Right ventricle myocardium superior (tissue), 1 donor: Measurements from ENCODE around the gene PPP1R9A. TPM values are rescaled to one million over a fixed set of nuclear protein-coding genes. Genes with fewer than 3 reads are reported as not detected.

Experiments used
- ATAC-seq: fragments of 200-7000 bp; cut with Tn5 transposase; one replicate; pipeline ENCODE4 v1.9.1; 2020; ENCODE audit warnings: mild to moderate bottlenecking; ENCODE audit not compliant: poor library complexity
- DNase-seq: peaks from one replicate; pipeline ENCODE4 v3.0.0-alpha.2; 2020
- intact Hi-C: fragments of 100-400 bp; cut with DNase I; formaldehyde crosslinking; loops from one replicate; pipeline ENCODE4 v1.11.2; 2022
- total RNA-seq: library from RNA; stranded (reverse); fragmentation: NEBNext Ultra II Directional; extraction: Animal tissue kit (Norgen Biotek cat#: 25700); gene quantifications from one replicate; pipeline ENCODE4 v1.2.1, GENCODE V29; 2021
- donor health status: DM: no; HTN: yes; CAD: no; lungs with severe emphysema.

The PPP1R9A gene
- total RNA-seq, 1 donor from 2014 or later, result 22.6 TPM

GRCh38 chr7:95213809-95214492 lies 306.6 kb downstream of the PPP1R9A start:
- peak; percentile 97 for ATAC-seq
- peak; percentile 88 for DNase-seq
- intact Hi-C loops, result no loop called here

GRCh38 chr7:95219721-95220120 lies 312.3 kb downstream of the PPP1R9A start:
- intact Hi-C loops, result no loop called here
- ATAC-seq (no peak), DNase-seq (no peak)

- no peak for DNase-seq
- intact Hi-C loops, result no loop called here
- ATAC-seq, result no peak
These were observed 312.9 kb downstream of the PPP1R9A start for GRCh38 chr7:95220328-95220727.

DNA sequence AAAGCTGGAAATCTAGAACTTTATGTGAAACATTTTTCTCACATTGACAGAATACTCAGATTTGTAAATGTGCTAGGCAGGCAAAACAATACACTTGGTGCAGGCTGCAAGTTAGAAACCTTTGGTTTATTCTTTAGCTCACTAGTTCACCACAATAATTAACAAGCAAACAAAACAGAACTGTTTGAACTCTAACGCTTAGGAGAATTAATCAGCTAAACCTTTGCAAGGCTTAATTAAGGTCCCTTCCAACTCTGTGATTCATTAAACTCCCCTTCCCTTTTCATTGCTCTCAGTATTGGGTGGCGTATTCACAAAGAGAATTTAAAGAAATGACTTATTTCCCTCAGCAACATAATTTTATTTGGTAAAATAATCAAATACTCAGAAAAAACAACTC lies 317.9 kb downstream of the PPP1R9A start:
- ATAC-seq (no peak), DNase-seq (no peak)
- intact Hi-C loops, result no loop called here

- intact Hi-C loops, result no loop called here
- DNase-seq (no peak), ATAC-seq (no peak)
These were observed 321.9 kb downstream of the PPP1R9A start for GRCh38 chr7:95229301-95229700.

DNA sequence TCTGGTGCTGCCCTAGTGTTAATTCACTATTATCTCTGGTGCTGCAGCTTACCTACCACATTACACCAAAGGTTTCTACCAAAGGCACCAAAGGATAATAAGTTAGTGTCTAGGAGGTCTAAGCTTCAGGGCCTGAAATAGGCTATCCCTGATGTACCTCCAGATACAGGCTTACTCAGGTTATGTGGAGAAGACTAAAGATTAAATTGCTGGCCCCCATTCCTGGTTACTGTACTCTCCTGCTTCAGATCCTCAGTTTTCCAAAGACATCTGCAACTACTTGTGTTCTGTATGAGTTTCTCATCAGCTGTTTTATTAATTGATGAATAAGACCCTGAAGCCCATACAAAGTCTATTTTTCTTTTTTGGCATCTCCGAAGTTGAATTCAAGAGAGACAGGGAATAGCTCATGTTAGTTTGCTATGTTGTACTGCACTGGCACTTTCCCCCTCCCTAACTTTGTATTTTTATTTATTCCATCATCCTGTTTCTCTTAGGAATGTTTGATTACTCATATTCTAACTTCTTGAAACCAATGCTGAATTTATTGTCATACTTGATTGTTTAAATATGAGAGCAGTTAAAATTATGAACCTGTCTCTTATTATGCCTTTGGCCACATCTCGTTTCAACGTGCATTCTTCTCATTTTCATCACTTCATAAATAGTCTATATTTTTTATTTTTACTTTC lies 331.0 kb downstream of the PPP1R9A start:
- intact Hi-C loops, result no loop called here
- ATAC-seq (no peak), DNase-seq (no peak)

DNA sequence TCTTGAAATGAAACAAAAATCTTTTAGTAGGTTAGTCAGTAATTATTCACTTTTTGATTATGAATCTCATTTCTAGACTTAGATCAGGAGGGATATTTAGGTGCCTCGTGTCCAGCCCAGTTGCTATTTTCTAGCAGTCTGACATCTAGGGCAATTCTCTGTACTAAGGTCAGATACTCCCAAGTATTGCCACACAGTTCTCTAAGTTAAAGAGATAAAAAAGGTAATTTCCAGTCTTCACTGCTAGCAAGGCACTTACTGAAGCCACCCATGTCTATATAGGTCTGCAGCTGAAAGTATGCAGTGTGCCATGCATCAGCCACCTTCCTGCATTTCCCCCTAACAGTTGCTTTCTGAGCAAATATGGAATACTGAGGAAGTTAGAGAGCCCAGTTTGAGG lies 333.5 kb downstream of the PPP1R9A start:
- intact Hi-C loops, result no loop called here
- ATAC-seq, result no peak
- no peak for DNase-seq

DNA sequence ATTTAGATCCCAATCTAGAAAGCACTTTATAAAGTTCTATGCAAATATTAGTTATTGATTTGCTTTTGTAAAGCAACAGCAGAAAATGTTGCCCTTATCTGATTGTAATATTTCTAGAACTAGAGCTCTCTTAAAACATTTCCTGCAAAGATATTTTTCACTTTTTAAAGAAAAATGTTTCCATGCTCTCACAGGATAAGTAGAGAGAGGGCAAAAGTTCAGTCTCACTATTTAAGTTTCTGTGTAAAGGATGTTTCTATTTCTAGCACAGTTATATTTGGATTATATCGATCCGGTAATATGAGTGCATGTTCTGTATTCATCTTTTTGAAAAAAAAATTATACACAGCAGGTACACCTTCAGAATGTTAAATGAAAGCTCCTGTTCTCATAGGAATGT lies 334.9 kb downstream of the PPP1R9A start:
- intact Hi-C loops, result no loop called here
- no peak for DNase-seq
- no peak for ATAC-seq

GRCh38 chr7:95244616-95245015 lies 337.2 kb downstream of the PPP1R9A start:
- ATAC-seq, result no peak
- intact Hi-C loops, result no loop called here

DNA sequence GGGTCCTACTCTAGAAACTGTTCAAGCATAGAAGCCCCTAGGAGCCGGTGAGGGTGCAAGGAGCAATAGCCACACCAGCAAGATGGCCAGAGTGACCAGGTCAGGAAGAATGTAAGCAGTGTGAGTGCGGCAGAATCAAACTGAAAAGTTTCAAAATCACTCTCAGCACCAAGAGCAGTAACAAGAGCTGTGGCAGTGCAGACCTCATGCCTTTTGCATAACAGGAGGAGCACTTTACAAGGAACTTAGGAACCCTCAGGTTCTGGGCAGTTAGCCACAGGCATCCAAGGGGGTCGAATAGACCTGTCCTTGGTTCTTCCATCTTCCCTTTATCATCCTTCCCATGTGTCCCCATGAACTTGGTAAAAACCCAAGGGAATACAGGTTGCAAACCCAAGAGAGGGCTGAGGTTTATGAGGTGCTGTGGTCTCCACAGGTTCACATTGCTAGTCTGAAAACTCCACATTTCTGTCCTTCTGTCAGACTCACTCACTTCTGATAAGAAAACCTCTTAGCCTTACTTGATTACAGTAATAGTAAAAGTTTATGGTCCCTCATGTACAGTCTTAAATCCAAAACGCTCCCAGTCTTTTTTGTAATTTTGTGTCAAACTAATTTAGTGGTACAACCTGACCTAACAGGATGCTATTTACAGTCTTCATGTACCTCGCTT lies 338.6 kb downstream of the PPP1R9A start:
- intact Hi-C loops, result no loop called here
- ATAC-seq (no peak), DNase-seq (no peak)

More at GRCh38 chr7:95244616-95245015, 337.2 kb downstream of the PPP1R9A start:
- DNase-seq, result no peak

DNA sequence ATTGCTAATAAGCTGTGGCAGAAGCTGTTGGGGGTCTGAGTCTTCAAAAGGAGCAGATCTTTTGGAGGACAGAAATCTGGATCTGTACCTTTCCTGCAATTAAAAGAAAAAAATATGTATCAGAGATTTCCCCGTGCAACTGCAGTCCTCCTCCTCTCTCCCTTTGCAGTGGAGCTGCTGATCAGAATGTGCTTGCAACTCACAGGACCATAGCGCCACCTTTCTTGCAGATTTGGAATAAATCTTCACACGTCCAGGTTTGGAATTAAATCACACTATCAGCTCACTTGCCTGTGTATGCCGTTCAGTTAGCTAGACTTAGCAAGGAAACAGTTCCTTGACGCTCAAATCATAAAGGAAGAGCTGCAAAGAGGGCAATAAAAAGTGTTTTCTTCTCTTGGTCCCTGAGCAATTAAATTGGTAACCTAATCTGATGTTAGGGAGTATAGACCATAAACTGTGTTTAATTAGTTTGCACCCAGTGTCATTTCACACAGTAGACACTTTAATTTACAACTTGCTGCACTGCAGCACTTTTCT lies 339.5 kb downstream of the PPP1R9A start:
- no peak for DNase-seq
- intact Hi-C loops, result no loop called here
- ATAC-seq, result peak; percentile 91

DNA sequence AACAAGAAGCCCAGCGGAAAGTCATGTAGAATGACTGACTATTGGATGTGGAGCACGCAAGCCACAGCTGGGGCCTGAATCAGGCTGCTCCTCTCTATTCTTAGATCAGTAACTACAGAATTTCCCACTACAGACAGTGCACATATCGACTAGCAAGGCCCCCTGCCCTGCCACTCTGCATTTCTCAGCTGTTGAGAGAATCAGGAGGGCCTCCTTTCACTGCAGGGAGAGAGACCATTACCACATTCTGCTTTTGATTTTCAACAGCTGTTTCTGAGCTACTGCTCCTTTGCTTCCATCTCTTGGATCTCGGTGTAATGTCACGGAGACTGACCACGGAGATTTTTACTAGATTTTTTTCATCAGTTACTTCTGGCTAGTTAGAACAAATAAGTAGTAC lies 343.2 kb downstream of the PPP1R9A start:
- intact Hi-C loops, result no loop called here
- DNase-seq (no peak), ATAC-seq (no peak)

- no peak for ATAC-seq
- intact Hi-C loops, result no loop called here
- no peak for DNase-seq
These were observed 344.6 kb downstream of the PPP1R9A start for GRCh38 chr7:95251966-95252365.

DNA sequence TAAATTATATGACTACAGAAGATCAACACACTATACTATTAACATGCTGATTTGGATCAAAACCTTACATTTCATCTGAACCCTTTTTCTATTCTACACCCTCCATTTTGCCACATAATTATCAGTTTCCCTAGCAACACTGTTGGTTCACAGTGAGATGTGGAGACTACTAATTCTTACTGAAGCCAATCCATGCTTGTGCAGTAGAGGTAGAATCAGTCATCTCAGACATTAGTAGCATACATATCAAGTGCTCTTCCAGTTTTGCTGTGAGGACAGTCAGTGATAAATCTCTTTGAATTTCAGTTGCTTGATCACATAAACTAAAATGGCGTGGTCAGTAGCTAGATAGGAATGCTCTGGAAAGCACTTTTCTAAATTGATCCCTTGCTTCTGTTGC lies 346.6 kb downstream of the PPP1R9A start:
- no peak for DNase-seq
- no peak for ATAC-seq
- intact Hi-C loops, result no loop called here

GRCh38 chr7:95255691-95256090 lies 348.3 kb downstream of the PPP1R9A start:
- ATAC-seq (no peak), DNase-seq (no peak)
- intact Hi-C loops, result no loop called here

DNA sequence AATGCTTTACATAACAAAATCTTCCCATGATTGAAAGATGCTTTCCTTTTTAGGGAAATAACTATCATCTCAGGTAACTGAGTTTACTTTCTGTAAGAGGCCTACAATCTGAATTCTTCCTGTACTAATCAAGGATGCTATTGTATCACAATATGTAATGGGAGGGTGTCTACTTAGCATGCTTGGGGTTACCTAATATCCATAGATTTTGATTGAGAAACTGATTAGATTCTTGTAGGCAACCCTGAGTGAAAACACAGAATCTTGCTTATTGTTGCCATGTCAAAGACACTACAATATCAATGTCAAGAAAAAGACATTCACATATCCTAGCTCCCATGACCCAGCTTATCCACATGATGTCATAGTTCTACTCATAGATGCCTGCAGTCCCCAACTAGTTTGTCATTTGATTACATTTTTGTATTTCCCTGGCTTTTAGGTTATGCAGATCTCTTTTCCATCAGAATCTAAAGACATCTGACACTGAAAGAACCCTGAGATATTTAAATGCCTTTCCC lies 354.6 kb downstream of the PPP1R9A start:
- DNase-seq (no peak), ATAC-seq (no peak)
- intact Hi-C loops, result no loop called here

- ATAC-seq, result no peak
- no peak for DNase-seq
- intact Hi-C loops, result no loop called here
These were observed 355.5 kb downstream of the PPP1R9A start for GRCh38 chr7:95262875-95263274.

DNA sequence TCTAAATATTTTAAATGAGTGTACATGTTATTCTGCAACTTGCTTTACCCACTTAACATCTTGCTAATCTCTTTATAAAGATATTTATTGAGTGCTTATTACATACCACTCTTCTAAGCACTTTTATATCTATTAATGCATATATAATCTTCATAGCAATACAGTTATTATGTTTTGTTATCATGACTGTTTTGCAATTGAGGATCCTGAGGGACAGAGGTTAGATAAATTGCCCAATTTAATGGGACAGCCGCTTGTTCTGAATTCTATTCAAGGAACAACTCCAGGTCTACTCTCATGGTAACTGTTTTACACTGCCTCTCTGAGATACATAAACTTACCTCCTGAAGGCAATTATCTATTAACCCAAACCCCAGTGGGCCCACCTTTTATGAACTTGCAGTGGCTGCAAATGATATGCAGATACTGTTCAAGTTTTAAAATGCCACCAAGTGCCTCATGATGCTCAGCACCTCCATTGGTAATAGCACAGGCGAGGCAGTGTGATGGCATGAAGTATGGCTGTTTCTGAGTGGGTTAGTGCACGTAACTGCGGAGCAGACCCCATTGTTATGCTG lies 356.5 kb downstream of the PPP1R9A start:
- intact Hi-C loops, result no loop called here
- DNase-seq, result no peak
- no peak for ATAC-seq

- intact Hi-C loops, result no loop called here
- ATAC-seq, result no peak
These were observed 357.0 kb downstream of the PPP1R9A start for GRCh38 chr7:95264363-95264891.

More at GRCh38 chr7:95264363-95264891, 357.0 kb downstream of the PPP1R9A start:
- no peak for DNase-seq
